GM12801 (cell line): ENCODE data around the gene TBCD.

Source experiments
- CTCF ChIP-seq: IDR thresholded peaks from one replicate; pipeline ENCODE4 v1.5.1; 2011; ENCODE audit warnings: control low read depth; ENCODE audit not compliant: insufficient read length; ENCODE audit errors: extremely low read depth

TBCD gene

GRCh38 chr17:82907797-82908542 lies 156.1 kb downstream of the TBCD start:
- no peak for TF ChIP-seq CTCF

- TF ChIP-seq CTCF, result no peak
These were observed 156.8 kb downstream of the TBCD start for GRCh38 chr17:82908543-82909160.

- no peak for TF ChIP-seq CTCF
These were observed 157.5 kb downstream of the TBCD start for GRCh38 chr17:82909322-82909904.

GRCh38 chr17:82910041-82910481 lies 158.2 kb downstream of the TBCD start:
- TF ChIP-seq CTCF, result no peak

- TF ChIP-seq CTCF, result no peak
These were observed 158.9 kb downstream of the TBCD start for GRCh38 chr17:82910770-82911169.

- no peak for TF ChIP-seq CTCF
These were observed 160.0 kb downstream of the TBCD start for GRCh38 chr17:82911822-82912221.

GRCh38 chr17:82912484-82913089 lies 160.7 kb downstream of the TBCD start:
- TF ChIP-seq CTCF, result no peak
